HS-27A (cell line): ENCODE results near the gene GTF2F1.
"Not testable (repeated sequence)": the region's sequence is repeated elsewhere in the genome, so short reads cannot be mapped to it uniquely, and the experiment has no call there.

Experiments used
- DNase-seq: peaks from one replicate; pipeline ENCODE4 v3.0.0-alpha.2; 2012; ENCODE audit warnings: low read depth, missing footprints

GTF2F1 gene

GRCh38 chr19:6384381-6384780, 8.6 kb downstream of the GTF2F1 start:
- DNase-seq, result no peak

DNA sequence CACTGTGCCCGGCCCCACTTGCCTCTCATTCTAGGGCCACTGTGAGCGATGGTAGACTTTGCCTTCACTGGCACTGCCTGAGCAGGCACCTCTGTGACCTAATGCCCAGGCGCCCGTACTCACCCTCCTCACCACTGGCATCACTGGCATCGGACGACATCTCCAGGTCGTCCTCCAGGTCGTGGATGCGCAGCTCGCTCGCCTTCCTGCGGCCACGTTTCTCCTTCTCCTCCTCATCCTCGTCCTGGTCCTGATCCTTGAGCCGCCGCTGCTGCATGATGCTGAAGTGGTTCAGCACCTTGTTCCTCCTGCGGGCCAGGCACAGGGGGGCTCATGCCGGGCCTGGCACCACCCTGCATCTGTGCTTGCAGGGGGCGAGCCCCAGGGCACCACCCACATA, 9.8 kb downstream of the GTF2F1 start:
- DNase-seq, result no peak

- no peak for DNase-seq
Measured at GRCh38 chr19:6381030-6381750, 11.8 kb downstream of the GTF2F1 start.

DNA sequence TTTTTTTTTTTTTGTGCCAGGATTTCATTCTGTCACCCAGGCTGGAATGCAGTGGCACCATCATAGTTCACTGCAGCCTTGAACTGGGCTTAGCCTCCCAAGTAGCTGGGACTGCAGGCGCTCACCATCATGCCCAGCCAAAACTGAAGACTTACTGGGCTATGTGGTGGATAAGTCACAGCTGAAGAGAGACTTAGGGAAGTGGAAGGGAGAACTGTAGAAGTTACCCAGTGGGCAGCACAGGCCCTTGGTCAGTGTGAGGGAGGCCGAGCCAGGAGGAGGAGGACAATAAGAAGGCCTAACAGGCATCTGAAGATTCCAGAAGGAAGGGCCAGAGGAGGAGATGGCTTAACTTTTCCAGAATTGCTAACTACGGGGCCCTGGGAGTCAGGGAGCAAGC, 13.2 kb downstream of the GTF2F1 start:
- no peak for DNase-seq

GRCh38 chr19:6378486-6378885, 14.5 kb downstream of the GTF2F1 start:
- DNase-seq, result no peak

GRCh38 chr19:6378041-6378440, 14.9 kb downstream of the GTF2F1 start:
- no peak for DNase-seq

- DNase-seq, result no peak
Measured at GRCh38 chr19:6376512-6377190, 16.3 kb downstream of the GTF2F1 start.

DNA sequence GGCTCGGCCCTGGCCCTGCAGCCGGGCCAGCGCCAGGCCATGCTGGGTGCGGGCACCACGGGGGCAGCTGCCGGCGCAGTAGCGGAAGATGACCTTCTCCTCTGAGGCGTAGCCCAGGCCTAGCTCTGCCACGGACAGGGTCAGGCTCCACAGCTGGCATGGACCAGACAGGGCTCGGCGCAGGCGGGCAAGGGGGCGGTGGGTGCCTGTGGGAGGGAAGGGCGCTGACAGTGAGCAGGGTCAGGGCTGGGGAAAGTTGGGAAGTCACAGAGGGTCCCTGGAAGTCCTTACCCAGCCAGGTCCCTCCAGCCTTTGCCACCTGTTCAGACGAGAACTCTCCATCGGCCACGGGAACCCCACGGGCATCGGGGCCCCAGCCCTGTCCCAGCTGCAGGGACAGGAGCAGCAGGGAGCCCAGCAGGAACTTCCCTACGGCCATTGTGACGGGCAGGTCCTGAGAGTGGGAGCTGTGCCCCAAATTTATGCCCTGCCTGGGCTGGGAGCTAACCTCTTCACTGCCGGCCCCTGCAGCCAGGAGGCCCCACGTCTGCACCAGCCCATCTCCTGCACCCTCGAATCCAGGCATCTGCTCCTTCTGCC, 17.5 kb downstream of the GTF2F1 start, which contains the start of gene PSPN:
TSS of gene PSPN (minus strand) at position 523 of the 600 bp plus-strand sequence. CDS start at position 439, 84 bp downstream.
- DNase-seq, result no peak

DNA sequence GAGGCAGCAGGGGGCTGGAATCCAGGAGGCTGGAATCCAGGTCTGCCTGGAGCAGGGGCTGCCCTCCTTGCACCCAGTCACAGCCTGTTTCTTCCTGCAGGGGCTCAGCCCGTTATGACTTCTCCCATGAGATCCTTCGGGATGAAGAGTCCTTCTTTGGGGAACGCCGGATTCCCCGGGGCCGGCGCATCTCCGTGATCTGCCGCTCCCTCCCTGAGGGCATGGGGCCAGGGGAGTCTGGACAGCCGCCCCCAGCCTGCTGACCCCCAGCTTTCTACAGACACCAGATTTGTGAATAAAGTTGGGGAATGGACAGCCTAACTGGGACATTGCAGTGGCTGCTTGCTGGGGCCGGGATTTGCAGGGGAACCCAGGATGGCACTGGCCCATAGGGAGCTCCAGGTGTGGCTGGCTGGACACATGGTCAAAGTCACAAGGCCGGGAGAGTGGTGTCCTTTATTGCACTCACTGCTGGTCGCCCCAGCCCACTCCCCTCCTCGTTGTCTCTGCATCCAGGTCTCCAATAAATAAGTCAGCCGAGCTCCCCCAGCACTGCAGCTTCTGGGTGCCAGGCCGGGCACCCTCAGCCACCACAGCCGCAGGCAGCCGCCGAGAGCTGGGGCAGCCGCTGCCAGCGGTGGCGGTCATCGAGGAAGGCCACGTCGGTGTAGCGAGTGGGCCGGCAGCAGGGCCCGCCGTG, 18.1 kb downstream of the GTF2F1 start:
- DNase-seq, result no peak

DNA sequence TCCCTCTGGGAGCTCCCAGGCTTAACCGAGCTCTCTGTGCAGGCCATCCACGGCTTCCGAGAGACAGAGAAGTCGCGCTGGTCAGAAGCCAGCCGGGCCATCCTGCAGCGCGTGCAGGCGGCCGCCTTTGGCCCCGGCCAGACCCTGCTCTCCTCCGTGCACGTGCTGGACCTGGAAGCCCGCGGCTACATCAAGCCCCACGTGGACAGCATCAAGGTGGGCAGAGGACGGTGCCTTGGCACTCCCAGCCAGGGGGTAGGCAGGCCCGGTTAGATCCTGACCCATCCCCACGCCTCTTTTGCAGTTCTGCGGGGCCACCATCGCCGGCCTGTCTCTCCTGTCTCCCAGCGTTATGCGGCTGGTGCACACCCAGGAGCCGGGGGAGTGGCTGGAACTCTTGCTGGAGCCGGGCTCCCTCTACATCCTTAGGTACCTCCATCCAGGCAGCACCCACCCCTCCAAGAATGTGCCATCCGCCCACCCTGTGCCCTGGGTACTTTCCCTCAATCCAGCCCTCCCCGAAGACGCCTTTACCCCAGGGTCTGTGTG, 18.7 kb downstream of the GTF2F1 start:
- no peak for DNase-seq

GRCh38 chr19:6373813-6374108, 19.2 kb downstream of the GTF2F1 start:
- DNase-seq, result no peak

DNA sequence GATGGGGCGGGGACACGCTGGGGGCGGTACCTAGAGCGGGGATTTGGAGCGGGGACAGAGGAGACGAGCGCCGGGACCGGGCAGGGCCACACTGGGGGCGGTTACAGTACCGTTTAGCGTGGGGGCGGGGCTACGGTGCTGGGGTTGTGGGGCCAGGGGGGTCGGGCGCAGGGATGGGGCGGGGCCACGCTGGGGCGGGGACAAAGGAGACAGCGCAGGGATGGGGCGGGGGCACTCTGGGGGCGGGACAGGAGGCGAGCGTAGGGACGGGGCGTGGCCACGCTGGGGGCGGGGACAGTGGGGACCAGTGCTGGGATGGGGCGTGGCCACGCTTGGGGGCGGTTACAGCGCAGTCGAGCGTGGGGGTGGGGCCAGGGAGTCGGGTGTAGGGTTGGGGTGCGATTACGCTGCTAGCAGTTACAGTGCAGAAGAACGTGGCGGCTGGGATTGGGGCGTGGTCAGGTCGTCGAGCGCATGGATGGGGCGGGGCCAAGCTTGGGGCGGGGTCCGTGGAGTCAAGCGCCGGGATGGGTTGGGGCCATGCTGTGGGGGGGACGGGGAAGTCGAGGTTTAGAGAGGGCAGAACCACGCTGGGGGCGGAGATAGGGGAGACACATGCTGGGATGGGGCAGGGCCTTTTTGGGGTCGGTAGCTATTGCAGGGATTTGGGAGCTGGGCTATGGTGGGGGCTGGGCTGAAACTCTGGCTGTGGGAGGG, 19.7 kb downstream of the GTF2F1 start:
- peak; percentile 84 for DNase-seq

DNA sequence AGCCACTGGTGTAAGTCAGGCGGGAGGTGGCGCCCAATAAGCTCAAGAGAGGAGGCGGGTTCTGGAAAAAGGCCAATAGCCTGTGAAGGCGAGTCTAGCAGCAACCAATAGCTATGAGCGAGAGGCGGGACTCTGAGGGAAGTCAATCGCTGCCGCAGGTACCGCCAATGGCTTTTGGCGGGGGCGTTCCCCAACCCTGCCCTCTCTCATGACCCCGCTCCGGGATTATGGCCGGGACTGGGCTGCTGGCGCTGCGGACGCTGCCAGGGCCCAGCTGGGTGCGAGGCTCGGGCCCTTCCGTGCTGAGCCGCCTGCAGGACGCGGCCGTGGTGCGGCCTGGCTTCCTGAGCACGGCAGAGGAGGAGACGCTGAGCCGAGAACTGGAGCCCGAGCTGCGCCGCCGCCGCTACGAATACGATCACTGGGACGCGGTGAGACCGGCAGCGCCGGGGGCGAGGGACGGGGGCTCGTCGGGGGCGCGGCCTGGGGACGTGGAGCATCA, 20.3 kb downstream of the GTF2F1 start, which contains the start of gene ALKBH7:
TSS of gene ALKBH7 (plus strand) at position 201 of the 502 bp plus-strand sequence. CDS start at position 228, 27 bp downstream.
- peak; percentile 96 for DNase-seq

- no peak for DNase-seq
Measured at GRCh38 chr19:6364353-6364752, 28.6 kb downstream of the GTF2F1 start.

DNA sequence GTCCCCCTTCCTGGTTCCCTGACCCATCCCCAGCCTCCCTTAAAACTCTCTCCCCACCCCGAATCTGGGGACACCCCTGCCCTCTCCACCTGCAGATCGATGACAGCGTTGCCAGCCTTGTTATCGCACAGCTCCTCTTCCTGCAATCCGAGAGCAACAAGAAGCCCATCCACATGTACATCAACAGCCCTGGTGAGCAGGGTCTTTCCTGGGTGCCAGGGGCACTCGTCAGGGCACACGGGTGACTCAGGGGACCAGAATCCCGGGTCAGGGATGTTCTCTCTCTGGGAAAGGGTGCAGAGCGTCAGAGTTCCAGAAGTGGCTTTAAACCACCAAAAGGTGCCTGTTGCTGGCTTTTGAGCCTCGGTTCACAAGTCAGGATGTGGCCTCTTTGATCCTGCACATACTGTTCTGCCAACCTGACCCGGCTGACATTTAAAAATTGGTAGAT, 30.6 kb downstream of the GTF2F1 start:
- DNase-seq, result no peak

DNA sequence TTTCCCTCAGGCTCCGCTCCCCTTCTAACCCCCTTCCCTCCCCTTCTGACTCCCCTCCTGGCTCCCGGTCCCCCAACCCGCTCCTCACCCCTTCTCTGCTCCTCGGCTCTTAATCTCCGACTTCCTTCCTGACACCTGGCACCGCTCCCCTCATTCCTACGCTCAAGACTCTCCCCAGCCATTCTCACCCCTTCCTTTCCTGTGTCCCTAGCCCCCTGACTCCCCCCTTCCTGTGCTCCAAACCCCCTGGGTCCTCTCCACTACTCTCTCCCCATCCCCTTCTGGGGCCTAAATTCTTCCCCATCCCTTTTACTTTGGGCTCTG, 31.0 kb downstream of the GTF2F1 start:
- DNase-seq, result no peak

DNA sequence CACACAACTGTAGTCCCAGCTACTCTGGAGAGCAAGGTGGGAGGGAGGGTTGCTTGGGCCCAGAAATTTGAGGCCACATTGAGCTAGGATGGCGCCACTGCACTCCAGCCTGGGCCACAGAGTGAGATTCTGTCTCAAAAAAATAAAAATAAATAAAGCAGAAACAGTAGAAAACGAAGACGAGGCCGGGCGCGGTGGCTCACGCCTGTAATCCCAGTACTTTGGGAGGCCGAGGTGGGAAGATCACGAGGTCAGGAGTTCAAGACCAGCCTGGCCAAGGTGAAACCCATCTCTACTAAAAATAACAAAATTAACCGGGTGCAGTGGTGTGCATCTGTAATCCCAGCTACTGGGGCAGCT, 32.1 kb downstream of the GTF2F1 start:
- DNase-seq, result not testable (repeated sequence)

- not testable (repeated sequence) for DNase-seq
Measured at GRCh38 chr19:6360445-6360844, 32.5 kb downstream of the GTF2F1 start.

GRCh38 chr19:6359568-6360341, 33.2 kb downstream of the GTF2F1 start:
- DNase-seq, result no peak

DNA sequence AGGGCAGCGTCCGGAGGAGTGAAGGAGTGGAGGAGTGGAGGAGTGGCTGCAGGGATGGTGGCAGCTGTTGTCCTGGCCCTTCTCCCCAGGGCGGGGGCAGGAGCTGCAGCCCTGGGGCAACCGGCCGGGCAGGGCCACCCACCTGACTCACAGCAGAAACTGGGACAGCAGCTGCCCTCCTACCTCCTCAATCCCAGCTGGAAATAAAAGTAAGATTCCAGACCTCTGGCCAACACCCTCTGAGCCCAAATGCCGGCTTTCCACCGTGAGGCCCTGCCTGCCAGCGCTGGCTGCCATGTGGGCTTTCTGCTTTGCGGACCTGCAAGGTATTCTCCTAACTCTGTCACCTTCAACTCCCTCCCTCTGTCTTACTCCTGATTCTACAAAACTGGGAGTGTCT, 35.0 kb downstream of the GTF2F1 start:
- no peak for DNase-seq

DNA sequence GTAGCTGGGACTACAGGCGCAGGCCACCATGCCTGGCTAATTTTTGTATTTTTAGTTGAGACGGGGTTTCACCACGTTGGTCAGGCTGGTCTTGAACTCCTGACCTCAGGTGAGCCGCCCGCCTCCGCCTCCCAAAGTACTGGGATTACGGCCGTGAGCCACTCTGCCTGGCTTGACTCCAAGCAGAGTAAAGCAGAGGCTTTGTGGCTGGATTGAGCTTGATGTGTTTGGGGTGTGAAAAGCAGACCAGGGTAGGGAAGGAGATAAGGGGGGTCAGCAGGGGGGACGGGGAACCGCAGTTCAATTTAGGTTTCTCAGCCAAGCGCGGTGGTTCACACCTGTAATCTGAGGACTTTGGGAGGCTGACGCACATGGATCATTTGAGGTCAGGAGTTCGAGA, 35.8 kb downstream of the GTF2F1 start:
- no peak for DNase-seq
